Ishikawa (cell line): ENCODE measurements around the gene PLA2R1.

Experiments used
- EGR1 ChIP-seq: IDR thresholded peaks from 2 replicates; pipeline ENCODE4 v1.6.1; 2012
- EP300 ChIP-seq: IDR thresholded peaks from 2 replicates; pipeline ENCODE4 v1.6.1; 2012; ENCODE audit warnings: borderline replicate concordance
- FOXM1 ChIP-seq: IDR thresholded peaks from 2 replicates; pipeline ENCODE4 v1.6.1; 2012; ENCODE audit warnings: low read depth, borderline replicate concordance
- RAD21 ChIP-seq: IDR thresholded peaks from 2 replicates; pipeline ENCODE4 v1.6.1; 2012; ENCODE audit warnings: low read depth
- TEAD4 ChIP-seq: IDR thresholded peaks from 2 replicates; pipeline ENCODE4 v1.6.1; 2012

GRCh38 chr2:160060297-160060696 lies 2.1 kb downstream of the PLA2R1 start:
- TF ChIP-seq EGR1, result no peak
- no peak for TF ChIP-seq RAD21
- TF ChIP-seq FOXM1, result no peak
- TF ChIP-seq EP300, result no peak
- no peak for TF ChIP-seq TEAD4
